GM18508 (cell line): Measurements from ENCODE around the gene NQO1.
"Not testable (repeated sequence)": the region's sequence is repeated elsewhere in the genome, so short reads cannot be mapped to it uniquely, and the experiment has no call there.

Experiments
- ATAC-seq: cut with Tn5 transposase; IDR thresholded peaks from one replicate; pipeline ENCODE4 v1.9.1; 2021; ENCODE audit warnings: moderate number of reproducible peaks; ENCODE audit not compliant: insufficient read depth, unreplicated experiment

The NQO1 gene

DNA sequence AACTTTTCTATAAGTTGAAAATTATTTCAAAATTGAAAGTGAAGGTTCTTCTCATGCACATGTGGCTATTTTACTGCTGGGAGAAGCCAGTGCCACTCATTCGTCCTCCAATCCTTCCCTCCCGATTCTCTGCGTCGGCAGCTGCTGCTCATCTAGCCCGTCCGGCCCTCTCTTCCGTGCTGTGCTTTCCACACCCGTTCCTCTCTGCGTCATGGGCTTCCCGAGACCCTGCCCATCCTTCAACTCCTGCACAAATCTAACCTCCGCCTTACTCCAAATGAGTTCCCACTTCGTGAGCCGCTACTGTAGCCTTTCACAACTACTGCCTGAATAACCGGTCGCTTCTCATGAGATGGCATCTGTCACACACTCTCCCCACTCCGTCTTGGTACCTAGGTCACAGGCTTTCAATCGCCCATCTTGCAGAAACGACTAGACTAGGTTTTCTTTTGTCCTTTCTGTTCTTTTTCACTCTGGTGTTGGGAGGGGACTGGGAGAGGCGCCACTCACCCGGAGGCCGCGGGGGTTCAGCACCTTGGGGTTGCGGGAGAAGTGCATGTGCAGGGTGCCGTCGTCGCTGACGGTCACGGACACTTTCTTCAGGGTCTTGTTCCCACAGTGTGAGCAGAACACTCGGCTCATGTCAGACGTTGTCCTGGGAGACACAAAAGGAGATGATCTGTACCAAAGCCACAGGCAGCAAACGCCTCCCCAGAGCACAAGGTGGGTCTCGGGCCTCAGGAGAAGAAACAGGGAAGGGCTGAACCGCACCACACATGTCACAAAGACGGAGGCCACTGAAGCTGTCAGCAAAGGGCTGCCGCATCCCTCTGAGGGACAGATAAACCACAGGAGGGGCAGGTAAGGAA is 18.2 kb upstream of the NQO1 start:
- no peak for ATAC-seq

DNA sequence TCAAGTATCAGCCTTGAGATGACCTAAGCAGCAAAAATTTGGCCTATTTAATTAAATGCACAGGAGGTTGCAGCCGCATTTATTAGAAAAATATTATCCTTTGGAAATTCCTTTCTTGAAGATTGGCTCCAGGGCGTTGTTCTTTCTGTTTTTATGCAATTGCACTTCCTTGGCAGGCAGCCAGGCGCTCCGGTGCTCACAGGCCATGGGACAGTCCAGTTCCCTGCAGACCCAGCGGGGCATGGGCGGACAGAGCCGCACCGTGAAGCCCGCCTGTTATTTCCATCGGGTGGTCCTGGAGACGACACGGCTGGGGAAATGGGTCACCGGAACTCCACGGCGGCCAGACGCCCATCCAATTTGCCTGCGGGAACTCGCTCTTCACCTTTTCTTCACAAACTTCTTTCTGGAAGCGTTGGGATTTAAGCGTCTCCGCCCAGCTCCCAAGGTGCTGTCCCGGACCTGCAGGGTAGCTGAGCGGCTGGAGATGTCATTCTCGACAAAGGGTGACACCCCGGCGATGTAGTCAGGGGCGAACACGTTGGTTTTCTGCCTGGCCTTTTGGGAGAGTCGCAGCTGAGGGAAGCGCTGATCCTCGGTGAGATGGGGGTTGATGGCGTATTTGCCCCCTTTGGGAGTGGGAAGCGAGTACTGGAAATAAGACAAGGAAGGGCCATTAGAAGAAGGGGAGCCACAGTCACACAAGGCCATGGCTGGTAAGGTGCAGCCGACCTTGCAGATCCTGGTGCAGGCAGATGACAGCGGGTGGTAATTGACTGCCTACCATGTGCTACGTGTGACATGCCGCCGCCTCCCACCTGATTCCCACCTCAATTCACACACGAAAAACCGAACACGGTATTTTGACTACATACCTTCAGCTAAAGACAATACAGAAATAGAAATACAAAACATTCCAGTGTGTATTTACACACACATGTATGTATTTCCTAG is 15.9 kb upstream of the NQO1 start:
- ATAC-seq, result no peak

- ATAC-seq, result no peak
Observed at GRCh38 chr16:69741519-69741918, 15.2 kb upstream of the NQO1 start.

- no peak for ATAC-seq
Observed at GRCh38 chr16:69732101-69732500, 5.7 kb upstream of the NQO1 start.

GRCh38 chr16:69731280-69731679 is 4.9 kb upstream of the NQO1 start:
- ATAC-seq, result not testable (repeated sequence)

DNA sequence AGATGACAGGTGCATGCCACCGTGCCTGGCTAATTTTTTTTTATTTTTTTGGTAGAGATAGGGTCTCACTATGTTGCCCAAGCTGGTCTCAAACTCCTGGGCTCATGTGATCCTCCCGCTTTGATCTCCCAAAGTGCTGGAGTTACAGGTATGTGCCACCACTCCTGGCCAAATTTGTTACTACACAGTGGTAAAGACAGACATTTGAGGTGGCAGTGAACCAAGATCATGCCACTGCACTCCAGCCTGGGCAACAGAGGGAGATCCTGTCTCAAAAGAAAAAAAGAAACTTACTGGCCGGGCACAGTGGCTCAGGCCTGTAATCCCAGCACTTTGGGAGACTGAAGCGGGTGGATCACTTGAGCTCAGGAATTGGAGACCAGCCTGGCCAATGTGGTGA is 2.7 kb upstream of the NQO1 start:
- ATAC-seq, result not testable (repeated sequence)

DNA sequence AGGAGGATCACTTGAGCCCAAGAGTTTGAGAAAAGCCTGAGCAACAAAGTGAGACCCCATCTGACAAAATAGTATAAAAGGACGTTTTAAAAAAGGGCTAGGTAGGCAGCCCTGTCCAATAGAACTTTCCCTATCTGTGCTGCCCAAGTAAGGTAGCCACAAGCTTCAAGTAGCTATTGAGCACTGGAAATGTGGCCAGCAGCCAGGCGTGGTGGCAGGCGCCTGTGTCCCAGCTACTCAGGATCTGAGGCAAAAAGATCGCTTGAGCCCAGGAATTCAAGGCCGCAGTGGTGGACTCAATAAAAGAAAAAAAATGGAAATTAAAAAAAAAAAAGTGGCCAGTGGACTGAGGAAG is 1.5 kb upstream of the NQO1 start:
- ATAC-seq, result no peak

DNA sequence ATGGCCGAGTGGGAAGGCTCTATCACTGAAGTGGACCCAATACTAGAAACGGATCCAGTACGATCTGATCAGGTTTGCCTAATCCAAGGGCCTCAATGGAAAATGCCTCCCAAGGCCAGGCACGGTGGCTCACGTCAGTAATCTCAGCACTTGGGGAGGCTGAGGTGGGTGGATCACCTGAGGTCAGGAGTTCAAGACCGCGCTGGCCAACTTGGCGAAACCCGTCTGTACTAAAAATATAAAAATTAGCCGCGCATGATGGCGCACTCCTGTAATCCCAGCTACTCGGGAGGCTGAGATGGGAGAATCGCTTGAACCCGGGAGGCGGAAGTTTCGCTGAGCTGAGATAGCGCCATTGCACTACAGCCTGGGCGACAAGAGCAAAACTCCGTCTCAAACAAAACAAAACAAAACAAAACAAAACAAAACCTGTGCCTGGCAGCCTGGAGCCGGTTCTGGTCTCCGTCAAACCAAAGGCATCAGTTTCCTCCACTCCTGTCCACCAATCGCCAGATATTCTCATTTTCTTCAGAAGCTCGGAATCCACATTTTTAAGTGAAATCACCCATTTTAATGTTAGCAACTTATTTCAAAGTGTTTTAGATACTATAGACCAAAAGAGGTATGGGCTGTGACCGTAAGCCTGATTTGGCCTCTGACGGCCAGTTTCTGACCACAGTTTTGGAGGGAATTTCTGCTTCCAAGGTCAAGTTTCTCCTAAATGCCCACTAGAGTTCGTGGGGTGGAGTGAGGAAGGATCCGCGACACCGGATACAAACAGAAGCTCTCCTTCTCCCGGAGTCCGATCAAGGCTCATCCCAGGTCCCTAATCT is 664 bp downstream of the NQO1 start:
- no peak for ATAC-seq

- ATAC-seq, result no peak
Observed at GRCh38 chr16:69724981-69725479, 1.3 kb downstream of the NQO1 start.

- ATAC-seq, result no peak
Observed at GRCh38 chr16:69724414-69724873, 1.9 kb downstream of the NQO1 start.

DNA sequence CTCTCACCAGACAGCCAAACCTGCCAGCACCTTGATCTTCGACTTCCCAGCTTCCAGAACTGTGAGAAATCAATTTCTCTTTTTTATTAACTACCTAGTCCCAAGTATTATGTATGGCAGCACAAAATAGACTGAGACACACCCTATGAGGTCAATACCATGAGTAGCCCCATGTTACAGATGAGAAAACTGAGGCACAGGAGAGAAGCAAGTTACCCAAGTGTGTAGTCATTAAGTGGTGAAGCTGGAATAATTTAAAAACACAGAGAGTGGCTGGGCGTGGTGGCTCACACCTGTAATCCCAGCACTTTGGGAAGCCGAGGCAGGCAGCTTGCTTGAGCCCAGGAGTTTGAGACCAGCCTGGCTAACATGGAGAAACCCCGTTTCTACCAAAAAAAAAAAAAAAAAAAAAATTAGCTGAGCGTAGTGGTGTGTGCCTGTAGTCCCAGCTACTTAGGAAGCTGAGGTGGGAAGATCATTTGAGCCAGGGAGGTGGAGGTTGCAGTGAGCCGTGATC is 4.9 kb downstream of the NQO1 start:
- ATAC-seq, result no peak

DNA sequence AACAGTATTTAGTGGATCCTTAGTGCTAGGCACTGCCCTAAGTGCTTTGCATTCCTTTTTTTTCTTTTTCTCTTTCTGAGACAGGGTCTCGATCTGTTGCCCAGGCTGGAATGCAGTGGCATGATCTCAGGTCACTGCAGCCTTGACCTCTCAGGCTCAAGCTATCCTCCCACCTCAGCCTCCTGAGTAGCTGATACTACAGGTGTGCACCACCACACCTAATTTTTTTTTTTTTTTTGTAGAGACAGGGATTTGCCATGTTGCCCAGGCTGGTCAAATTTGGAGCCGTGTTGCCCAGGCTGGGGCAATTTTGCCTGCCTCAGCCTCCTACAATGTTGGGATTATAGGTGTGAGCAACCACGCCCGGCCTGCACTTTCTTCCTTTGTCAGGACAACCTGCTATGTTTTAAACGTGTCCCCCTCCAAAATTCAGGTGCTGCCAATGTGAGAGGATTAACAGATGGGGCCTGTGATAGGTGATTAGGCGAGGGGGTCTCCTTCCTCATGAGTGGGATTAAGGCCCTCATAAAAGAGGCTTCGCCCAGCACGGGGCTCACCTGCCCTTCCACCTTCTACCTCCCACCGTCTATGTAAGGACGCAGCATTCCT is 5.4 kb downstream of the NQO1 start:
- no peak for ATAC-seq

DNA sequence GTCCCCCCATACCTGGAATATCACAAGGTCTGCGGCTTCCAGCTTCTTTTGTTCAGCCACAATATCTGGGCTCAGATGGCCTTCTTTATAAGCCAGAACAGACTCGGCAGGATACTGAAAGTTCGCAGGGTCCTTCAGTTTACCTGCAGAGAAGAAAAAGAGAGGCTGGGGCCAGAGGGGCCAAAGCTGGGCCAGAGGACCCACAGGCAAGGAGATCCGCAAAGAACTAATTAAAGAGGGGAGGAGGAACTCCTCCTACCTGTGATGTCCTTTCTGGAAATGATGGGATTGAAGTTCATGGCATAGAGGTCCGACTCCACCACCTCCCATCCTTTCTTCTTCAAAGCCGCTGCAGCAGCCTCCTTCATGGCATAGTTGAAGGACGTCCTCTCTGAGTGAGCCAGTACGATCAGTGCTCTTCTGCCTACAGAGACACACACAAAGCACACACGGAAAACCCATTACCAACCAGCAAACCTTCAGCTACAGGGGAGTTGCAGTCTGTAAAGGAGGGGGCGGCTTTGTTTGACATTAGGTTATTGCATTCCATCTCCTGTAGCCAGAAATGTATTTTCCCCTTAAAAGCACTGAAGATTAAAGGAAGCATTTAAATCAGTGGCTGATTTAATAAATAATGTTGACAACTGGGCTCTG is 8.1 kb downstream of the NQO1 start:
- no peak for ATAC-seq

DNA sequence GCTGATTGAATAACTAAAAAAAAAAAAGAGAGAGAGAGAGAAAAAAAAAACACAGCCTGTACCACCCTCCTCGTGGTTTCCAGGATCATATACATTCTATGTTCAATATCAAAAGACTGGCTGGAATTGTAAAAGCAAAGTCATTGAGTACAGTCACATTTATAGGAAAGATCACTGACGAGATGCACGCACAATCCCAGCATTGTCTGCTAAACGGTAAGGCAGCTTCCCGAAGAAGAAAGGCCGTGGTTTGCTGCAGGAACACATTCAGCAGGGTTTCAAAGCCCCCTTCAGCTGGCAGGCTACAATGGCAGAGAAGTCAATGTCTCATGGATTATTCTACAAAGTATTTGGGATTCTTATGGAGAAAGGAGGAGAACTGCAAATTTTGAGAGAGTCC is 9.3 kb downstream of the NQO1 start:
- no peak for ATAC-seq

GRCh38 chr16:69712914-69713581 is 13.3 kb downstream of the NQO1 start:
- ATAC-seq, result no peak

DNA sequence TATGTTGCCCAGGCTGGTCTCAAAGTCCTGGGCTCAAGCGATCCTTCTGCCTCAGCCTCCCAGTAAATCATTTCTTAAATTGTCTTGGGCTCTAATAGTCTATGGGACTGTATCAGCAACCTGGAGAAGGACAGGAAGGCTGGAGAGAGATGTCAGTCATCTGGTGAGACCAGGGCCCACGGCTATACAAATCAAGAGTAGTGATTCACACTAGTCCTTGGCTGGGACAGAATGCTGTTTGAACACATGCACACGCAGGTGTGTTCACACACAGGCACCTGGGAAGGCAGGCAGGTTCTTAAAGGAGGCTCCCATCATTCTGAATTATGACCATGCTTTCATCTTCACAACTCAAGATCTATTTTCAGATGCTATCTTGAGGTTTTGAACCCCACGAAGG is 14.1 kb downstream of the NQO1 start:
- ATAC-seq, result no peak

GRCh38 chr16:69711115-69711740 is 15.1 kb downstream of the NQO1 start:
- ATAC-seq, result no peak

- no peak for ATAC-seq
Observed at GRCh38 chr16:69709456-69710084, 16.8 kb downstream of the NQO1 start.
